RWPE1 (cell line): ENCODE measurements around the gene ANGPTL8.

Experiments used
- CTCF ChIA-PET: fragments of 350-600 bp; sonication (Branson Sonifier 250); formaldehyde crosslinking; extraction: SDS; loops from one replicate; lab custom pipeline; 2021; lab: Yijun Ruan, JAX
- POLR2A ChIA-PET: fragments of 400-600 bp; formaldehyde crosslinking; extraction: SDS; loops from one replicate; lab custom pipeline; 2020; ENCODE audit warnings: antibody characterized with exemption; ENCODE audit not compliant: low non-redundant PET; lab: Yijun Ruan, JAX
- DNase-seq: peaks from one replicate; pipeline ENCODE4 v3.0.0; 2012; ENCODE audit warnings: low spot score
- H3K27ac ChIP-seq: fragments of 450-650 bp; 2 replicates; pipeline ENCODE4 v1.5.1; 2017
- CTCF ChIP-seq: fragments of 450-650 bp; conservative IDR thresholded peaks from 2 replicates; pipeline ENCODE4 v1.5.1; 2017; ENCODE audit warnings: low read depth, mild to moderate bottlenecking

The ANGPTL8 gene

GRCh38 chr19:11239377-11240000 is at the start of gene ANGPTL8:
ANGPTL8 (plus strand) TSS chr19:11239619; CDS start chr19:11239638, 19 bp downstream.
- POLR2A ChIA-PET, result no interaction called here
- DNase-seq, result no peak
- H3K27ac ChIP-seq, result no peak within 1 kb of the TSS
- TF ChIP-seq CTCF, result no peak
- CTCF ChIA-PET, result interaction anchor here (0.6 kb wide), 1 partner anchor 925 kb away, joined by 3 read pairs; no protein-coding TSS in a partner anchor

GRCh38 chr19:11190501-11190900 is 48.9 kb upstream of the ANGPTL8 start:
- TF ChIP-seq CTCF, result no peak
- DNase-seq, result no peak
- ChIA-PET POLR2A (interaction anchor here (0.8 kb wide), 1 partner anchor 52 kb away, joined by 3 read pairs; no protein-coding TSS in a partner anchor), CTCF (interaction anchor here (1.2 kb wide), 1 partner anchor 64 kb away, joined by 5 read pairs; no protein-coding TSS in a partner anchor)
- H3K27ac ChIP-seq, result peak overlapping the region; percentile 84

GRCh38 chr19:11191273-11191755 is 48.1 kb upstream of the ANGPTL8 start:
- H3K27ac ChIP-seq, result peak overlapping the region; percentile 84
- no peak for TF ChIP-seq CTCF
- ChIA-PET CTCF (no interaction called here), POLR2A (no interaction called here)
- DNase-seq, result peak; percentile 70

- no peak for TF ChIP-seq CTCF
- POLR2A ChIA-PET, result no interaction called here
- CTCF ChIA-PET, result no interaction called here
- DNase-seq, result no peak
- H3K27ac ChIP-seq, result peak overlapping the region; percentile 84
Measured at GRCh38 chr19:11191934-11192333, 47.5 kb upstream of the ANGPTL8 start.

- DNase-seq, result no peak
- CTCF ChIA-PET, result no interaction called here
- peak overlapping the region; percentile 84 for H3K27ac ChIP-seq
- POLR2A ChIA-PET, result no interaction called here
- no peak for TF ChIP-seq CTCF
Measured at GRCh38 chr19:11192957-11193939, 46.2 kb upstream of the ANGPTL8 start.

GRCh38 chr19:11194173-11194572 is 45.2 kb upstream of the ANGPTL8 start:
- POLR2A ChIA-PET, result no interaction called here
- no peak for TF ChIP-seq CTCF
- DNase-seq, result no peak
- H3K27ac ChIP-seq, result peak overlapping the region; percentile 84
- CTCF ChIA-PET, result no interaction called here
